ENCODE measurements around the gene CACNA1S.
A peak's percentile ranks its signal among the peaks of the same experiment; 100 is the strongest.

CACNA1S gene

DNA sequence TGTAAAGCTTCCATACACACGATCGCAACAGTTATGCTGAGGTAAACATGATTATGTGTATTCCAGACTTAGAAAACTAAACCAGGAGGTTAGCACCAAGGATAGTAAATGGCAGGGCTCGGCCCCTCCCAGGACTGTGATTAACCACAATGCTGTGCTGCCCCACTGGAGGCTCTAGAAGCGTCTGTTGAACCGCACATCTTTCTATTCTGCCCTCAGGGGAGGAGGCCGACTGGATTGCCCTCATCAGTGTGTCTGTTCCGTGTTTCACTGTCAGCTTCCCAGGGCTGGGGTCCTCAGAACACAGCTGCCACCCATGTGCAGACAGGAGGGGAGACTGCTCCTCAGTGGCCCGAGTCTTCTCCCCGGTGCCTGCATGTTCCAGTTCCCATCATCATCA lies 27.5 kb upstream of the CACNA1S start:
- DNase-seq: no peak

DNA sequence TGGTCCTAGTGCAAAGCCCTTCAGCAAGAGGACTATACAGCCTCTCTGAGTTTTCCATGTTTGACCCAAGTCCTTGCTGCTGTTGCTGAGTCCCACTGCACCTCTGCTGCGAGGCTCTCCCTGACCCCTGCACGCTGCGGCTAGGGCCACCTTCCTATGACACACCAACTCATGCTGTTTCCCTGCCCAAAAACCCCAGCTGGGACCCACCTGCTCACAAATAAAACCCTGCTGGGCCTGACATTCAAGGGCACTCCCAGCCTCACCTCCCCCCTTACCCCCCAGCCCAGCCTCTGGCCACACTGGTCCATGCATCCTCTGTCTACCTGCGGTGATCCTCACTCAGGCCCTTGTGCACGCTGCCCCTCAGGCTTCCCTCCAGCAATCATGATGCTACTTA lies 27.1 kb upstream of the CACNA1S start:
- no peak for DNase-seq

DNA sequence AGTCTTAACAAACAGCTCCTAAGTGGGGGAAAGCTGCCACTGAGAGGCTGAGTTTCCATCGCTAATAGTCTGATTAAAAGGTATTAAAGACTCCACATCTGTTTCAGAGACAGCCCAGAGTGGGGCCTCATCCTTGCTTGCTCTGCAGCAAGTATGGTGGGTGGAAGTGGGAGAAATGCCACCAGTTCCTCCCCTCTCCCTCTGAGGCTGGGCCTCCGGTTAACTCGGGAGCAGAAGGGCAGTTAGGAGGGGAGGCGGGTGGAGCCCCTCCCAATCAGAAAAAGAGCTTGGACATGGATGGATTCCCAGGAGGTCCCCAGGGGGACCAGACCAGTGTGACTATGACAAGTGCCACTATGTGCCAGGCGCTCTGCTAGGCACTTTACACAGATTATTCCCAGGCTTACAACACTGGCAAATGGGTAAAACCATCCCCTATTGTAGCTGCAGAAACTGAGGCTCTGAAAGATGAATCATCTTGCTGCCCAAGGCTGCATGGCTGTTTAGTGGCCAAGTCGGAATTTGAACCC lies 26.1 kb upstream of the CACNA1S start:
- no peak for DNase-seq

DNA sequence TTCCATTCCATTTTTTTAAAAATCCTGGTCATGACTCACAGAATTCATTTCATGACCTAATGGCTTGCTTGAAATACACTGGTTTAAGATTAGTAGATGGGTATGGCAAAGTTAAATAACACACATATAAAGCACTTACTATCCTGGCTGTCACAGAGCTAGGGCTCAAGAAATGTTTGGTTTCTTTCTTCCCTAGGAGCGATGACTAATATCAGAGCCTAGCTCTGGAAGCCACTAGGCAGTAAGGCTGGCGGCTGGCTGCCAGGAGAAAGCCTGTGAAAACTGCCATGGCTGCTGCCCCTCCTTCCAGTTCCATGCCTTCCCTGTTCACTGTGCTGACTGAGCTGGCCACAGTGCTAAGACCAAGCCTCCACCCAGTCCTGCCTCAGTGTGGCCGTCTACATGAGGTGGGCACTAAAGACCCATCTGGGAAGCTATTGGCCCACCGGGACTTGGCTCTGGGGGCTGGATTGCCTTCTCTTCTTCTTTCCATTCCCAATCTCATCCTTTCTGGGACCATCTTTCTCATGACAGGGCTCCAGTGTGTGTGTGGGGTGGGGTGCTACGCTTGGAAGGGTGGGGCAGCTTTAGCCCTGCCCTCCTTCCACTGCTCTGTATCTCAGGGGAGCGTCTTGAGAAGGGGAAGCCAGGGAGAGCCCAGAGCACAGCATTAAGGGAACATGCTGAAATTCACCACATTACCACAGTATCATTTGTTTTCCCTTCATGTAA lies 25.5 kb upstream of the CACNA1S start:
- DNase-seq: no peak

DNA sequence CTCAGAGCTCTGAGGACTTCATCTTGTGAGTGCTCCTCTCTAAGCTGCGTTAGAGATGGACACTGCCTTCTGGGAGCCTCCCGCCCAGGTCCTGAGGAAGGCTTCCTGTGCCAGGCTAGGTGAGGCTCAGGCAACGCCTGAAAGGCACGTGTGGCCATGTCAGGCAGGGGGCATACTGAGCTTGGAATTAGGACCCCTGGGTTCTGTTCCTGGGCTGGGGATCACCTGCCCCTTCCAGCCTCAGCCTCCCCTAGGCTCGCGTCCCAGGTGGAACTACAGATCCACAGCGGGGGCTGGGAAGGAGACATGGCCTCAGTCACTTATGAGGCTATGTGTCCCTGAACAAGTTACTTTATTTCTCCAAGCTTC lies 24.8 kb upstream of the CACNA1S start:
- no peak for DNase-seq

DNA sequence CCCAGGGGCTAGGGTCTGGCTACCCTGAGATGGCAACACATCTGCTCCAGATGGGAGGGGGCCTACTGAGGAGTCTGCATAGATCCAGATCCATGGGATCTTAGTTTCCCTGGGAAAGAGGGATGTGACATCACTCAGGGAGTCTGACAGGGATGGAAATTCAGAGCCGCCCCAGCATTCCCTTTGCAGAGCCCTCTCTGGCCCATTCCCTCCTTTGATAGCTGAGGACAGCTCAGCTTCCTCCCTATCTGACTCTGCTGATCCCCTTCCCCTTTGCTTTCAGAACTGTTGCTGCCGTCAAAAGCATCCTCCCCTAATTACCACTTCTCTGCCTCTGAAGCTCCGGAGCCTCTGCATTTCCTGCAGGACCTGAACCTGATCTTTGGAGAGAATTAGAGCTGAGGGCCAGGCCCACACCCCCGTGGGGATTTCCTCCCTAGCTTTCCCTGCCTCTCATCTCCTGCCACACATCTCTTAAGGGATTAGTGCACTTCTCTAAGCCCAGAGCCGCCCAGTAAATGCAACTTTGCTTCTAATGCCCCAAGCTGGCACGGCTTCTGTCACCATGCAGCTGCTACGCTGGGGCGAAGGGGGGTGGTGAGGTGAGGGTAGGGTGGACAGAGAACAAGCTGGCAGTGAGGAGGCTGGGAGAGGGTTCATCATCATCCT lies 24.3 kb upstream of the CACNA1S start:
- no peak for DNase-seq

DNA sequence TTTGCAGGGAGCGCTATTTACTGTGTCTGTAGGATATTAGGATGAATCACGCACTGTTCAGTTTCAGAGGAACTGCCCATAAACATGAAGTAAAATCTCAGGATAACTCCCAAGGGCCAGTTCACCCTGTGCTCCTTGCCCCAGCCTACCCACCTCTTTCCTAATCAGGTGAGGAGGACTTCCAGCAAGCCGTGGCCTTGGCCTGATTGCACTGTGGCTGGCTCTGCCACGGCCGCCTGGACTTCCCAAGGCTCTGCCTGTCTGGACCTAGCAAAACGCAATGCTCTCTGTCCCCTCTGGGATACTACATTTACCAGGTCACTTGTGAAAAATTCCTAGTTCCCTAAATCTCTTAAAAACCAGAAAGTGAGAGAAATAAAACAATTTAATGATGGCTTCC lies 22.2 kb upstream of the CACNA1S start:
- no peak for DNase-seq

DNA sequence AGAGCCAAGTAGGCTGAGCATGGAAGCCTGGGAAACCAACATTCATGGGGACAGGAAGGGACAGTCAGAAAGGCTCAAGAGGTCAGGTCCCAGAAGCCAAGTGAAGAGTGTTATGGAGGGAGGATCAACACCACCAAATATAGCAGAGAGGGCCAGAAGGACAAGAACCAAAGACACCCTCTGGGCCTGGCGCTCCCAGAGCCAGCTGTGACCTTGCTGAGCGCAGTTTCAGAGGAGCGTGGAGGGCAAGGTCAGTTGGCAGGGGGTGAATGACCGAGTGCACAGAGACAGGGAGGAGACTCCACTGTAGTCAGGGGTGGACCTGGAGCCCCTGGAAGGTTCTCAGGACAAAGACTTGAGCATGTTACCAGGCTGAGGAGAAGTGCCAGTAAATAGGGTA lies 19.2 kb upstream of the CACNA1S start:
- DNase-seq: no peak

DNA sequence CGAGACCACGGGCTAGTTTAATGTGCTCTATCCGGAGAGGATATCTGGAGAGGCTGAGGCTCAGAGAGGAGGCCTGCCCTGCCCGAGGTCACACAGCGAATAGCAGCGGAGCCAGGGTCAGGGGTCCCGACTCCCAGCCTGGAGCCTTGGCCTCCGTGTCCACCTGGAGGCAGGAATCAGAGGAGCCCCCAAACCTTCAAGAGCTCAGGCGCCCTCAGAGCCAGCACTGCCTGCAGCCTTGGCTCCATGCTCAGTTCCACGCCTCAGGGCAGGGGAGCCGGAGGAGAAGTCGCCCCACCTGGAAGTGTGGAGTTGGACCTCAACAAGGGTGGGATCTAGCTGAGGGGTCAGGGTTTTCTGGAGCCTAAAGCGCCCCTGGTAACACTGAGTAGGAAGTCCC lies 16.7 kb upstream of the CACNA1S start:
- no peak for DNase-seq

DNA sequence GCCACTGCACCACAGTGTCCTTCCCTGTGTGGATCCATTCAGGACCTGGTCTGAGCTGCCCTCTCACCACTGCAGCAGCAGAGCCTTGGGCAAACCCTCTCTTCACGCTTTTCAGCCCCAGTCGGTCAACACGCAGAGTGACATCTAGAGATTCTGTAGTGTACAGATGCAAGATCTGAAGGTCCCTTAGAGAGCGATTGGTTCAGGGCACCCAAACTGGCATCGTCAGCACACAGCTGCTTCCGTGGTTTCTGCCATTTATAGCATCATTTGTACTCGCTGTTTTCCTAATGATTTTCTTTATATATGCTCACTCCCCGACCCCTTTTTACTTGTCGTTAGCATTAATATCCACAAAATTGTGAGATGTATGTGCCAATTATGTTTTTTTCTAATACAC lies 16.2 kb upstream of the CACNA1S start:
- no peak for DNase-seq

DNA sequence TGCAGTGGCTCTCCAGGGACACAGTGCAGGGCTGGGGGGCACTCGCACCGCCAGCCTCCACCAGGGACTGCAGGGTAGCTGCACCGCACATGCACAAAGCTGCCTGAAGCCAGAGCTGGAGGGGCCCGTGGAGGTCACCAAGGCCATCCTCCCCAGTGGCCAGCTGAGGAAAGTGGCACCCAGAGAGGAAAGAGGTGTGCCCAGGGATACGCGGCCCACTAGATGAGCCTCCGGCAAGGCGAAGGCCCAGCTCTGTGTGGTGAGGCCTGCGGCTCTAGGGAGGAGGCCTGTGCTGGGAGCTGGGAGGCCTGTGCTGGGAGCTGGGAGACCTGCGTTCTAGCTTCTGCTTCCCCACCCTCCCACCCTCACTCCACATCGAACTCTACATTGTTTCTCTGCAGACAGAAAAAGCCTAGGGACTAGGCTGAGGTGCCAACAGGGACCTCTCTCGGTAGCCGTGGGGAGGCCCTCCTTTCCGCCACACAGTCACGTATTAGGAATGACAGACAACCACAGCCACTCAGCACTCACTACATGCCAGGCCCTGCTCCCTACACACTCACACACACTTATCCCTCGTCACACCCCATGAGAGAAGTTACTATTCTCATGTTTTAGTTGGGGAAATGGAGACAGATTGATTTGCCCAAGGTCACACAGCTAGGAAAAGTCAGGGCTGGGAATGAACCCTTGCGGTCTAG lies 15.7 kb upstream of the CACNA1S start:
- DNase-seq: no peak

DNA sequence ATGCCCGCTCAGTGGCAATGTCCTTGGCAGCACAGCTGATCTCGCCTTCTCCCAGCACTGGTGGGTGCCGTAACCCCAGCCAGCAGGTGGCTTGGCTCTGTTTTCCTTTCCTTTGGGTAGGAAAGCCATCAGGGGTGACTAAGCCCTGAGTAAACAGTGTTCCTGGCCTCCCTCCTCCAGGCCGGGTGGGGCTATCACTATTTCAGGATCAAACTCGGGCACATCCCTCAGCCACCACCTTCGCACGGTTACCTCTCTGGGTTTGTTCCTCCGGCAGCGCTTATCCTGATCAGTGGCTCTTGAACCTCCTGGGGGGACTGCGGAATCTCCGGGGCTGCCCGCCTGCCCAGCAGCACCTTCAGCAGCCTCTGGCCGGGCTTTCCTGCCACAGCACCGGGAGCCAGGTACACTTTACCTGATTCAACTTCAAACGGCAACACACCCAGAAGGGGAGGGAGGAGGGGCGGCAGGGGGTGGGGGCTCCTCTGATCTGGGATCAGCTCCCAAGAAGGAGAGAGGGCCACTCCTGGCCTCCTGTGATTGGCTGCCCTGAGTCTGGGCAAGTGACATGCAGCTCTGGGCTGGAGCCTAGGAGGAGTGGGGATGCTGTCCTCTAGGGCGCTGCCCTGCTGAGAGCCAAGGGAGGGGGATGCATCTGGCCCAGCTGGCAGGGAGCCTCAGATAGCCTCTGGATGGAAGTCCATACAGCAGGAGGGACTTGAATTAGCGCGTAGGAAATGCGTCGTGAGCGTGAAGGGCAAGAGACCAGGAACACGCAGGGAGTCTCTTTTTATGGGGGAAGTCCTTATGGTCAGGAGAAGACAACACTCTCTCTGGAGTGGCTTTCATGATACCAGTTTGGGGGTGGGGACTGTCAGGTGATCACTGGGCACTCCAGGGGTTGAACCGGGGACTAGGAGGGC lies 14.9 kb upstream of the CACNA1S start, which contains the start of gene ASCL5:
Gene ASCL5, minus strand, starts transcription at position 353 of the 923 bp plus-strand sequence. CDS start 11,812 bp downstream, outside the sequence.
- DNase-seq: no peak

DNA sequence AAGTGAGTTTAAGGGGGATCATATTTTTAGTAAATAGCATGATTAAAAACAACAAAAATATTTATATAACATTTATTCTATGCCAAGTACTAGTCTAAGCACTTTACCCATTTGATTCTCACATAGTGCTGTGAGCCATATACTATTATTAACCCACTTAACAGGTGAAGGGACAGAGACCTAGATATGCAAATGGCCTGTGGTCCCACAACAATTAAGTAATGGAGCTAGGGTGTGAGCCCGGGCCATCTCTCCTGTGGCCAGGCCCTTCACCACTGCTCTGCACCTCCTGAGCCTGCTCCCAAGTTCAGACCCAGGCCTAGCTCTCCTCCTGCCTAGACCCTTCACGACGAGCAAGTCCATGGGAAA lies 14.2 kb upstream of the CACNA1S start:
- no peak for DNase-seq

DNA sequence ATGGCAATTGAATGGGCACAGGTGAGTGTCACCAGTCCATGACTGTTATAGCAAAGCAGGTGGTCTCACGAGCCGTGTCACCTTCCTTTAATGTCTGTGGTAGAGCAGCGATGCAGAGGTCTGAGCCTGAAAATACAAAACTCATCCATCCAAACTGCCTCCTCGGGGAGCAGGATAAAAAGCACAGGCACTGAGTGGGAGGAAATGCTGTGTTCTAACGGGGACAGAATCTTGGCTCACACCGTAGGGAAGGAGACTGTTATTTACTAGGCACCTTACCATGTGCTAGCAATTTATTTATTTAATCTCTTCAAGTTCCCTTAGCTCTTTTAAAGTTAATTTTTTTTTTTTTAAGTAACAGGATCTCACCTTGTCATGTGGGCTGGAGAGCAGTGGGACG lies 13.6 kb upstream of the CACNA1S start:
- no peak for DNase-seq

DNA sequence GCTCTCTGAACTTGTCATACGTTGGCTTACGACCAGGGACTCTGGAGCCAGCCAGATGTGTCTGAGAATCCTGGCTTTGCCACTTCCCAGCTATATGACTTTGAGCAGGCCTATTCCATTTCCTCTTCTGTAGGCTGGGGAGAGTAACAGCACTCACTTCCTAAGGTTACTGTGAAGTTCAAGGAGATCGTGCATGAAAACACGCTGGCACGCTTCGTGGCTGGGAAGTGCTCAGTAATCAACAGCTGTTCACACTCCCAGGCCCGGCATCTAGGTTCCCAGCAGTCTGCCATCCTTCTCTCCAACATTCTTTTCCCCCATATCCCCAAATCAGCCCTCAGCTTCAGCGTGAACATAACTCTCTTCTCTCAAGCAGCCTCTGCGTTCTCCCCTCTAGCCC lies 12.8 kb upstream of the CACNA1S start:
- DNase-seq: no peak

DNA sequence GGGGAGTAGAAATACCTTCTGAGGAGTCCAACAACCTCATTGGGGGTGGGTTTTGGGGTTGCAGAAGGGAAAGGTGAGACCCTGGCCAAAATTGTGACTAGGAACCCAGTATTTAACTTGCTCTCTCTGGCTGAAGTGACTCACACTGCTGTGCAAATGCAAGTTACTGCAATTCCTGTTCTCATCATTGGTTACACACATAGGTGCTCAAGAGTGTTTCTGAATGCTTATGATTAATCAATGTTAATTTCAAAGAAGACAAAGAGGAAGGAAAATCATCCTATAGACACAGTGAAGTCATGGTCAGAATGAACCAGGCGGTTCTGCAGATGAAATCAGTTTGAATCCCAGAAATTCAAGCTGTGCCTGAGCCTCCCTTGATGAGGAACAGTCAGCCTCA lies 11.6 kb upstream of the CACNA1S start:
- DNase-seq: no peak

DNA sequence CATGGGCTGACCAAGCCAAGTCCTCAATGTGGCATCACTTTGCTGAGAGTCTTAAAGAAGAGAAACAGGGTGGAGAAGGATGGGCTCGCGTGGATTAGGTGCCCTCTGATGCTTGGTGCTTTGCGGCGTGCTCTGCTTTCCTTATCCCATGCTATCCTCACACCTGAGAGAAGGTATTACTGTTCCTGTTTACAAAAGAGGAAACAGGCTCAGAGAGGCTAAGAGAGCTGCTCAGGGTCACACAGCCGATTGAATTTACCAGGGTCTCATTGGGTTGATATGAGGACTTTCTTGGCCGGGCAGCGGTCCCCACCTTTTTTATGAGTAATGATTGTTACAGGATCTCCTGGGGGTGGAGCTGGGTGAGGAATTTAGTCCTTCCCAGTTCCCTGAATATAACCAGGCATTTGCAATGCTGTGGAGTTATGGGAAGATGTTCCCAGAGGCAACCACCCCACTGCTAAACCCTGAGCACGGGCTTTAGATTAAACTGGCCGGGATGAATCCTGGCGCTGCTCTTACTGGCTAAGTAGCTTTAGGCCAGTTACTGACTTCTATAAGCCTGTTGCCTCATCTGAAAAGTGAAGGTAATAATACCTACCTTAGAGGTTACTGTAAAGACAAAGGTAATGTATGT lies 10.2 kb upstream of the CACNA1S start:
- no peak for DNase-seq

DNA sequence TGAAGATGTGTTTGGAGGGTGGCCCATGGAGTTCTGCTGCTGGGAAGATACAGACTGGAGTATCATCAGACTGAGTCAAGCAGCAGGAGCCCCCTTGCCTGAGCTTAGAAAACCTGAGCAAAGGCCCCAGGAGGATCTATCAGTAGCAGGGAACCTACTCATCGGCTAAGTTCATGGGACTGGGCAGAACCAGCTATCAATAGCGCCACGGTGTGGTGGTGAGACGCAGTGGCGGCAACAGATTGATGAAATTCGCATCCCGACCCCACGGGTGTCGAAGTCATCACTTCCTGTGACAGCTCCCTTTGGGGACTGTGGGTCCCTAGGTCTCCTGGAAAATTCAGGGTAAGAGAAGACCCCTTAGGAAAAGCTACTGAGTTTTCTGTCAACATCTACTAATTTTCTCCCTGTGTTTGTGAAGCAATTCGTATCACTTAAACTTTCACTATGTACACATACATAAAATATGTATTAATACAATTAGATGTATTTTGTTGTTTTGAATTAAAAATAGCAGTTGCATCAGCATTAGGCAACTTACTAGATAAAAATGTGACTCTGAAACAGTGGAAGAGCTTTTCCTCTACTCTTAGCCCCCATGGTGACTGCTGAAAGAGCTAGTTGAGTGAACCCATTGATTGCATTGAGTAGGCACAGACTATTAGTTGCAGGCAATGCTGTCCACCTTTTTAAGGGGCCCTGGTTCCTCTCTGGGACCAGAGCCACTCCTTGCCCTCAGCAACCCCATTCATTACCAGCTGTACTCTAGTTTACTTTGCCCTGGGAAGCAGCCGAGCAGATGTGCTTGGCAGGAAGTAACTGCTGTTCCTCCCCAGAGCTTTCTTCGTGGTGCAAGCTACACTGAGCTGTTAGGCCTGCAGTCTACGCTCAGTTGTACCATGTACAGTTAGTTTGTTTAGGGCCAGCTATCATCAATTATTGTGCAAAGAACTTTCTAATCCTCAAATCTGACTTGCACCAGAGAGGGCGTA lies 7.3 kb upstream of the CACNA1S start:
- DNase-seq: peak; percentile 59

DNA sequence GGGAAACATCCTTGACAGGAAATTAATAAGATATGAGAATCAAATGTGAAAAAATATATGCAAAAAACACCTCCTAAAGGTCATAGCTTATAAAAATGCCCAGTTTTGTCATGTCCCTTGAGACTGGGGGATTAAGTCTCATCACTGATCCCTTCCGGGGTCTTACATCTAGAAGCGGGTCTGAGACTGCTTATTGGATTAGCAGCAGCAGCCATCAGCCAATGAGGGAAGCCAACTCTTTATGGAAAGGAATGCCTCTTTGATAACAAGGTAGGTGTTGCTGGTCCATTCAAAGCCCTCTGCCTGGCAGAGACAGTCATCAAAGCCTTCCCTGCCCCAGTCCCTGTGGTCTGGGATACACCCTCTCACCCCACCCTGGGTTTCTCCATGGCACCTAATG lies 3.9 kb upstream of the CACNA1S start:
- no peak for DNase-seq

DNA sequence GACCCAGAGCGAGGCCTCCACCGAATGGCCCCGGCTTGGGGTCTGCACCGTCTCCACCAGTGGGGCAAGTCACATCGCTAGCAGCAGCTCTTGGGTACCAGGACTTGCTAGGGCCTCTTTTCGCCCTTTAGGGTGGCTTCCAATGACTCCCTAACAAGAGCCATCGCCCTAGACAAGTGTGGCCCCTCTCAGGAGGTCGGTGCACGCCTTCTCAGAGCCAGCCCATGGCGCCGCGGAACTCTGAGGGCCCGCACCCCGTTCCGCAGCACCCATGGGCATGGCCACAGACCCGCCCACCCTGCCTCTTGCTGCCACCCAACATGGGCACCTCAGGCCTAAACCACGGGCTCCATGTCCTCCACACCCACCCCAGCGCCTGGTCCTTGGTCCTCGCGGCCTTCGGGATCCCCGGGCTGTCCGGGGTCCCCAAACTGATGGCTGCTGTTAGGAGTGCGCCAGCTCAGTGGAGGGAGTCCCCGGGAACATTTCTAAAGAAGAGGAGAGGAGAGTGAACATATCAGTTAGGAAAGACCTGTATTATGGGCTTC lies 3.2 kb upstream of the CACNA1S start:
- no peak for DNase-seq
